ENCODE measurements around the gene ZNF140. TPM values are rescaled to one million over a fixed set of nuclear protein-coding genes. Genes with fewer than 3 reads are reported as not detected.

Gene ZNF140
- total RNA-seq, result 10 to 100 TPM; 20.7 to 38.1 (median 28.0) TPM

- Histone ChIP-seq H3K27ac (peak within 1 kb of the TSS; percentile 92 to 98 (median 98)), H3K4me1 (peaks cover 12 to 17% of the 10 kb centered on the region in 2 donors), H3K4me3 (replicated peaks in 1 of 3) (peak within 1 kb of the TSS; percentile 67 to 91 (median 80)), H3K9me3 (no peaks in the 10 kb centered on the region), H3K36me3 (peaks cover 24 to 29% of the 10 kb centered on the region in 2 donors), H3K27me3 (no peaks in the 10 kb centered on the region)
- intact Hi-C loops (cut with DNase I), result no loop called here
- WGBS, 2 donors, result 0% methylated on average over 31 to 40 of the region's 69 CpGs
- TF ChIP-seq POLR2A (IDR thresholded peaks at IDR 0.05) (peak; percentile 37 to 67), CTCF (IDR thresholded peaks at IDR 0.05) (peak in 3 of 6 experiments; percentile 21 to 33 (median 32))
- peak; percentile 97 for DNase-seq
These were observed at the start of gene ZNF140 for GRCh38 chr12:133080368-133081158. ZNF140 (plus strand) TSS chr12:133080923; CDS start chr12:133081321, 398 bp downstream.

GRCh38 chr12:133037207-133038005 is 43.3 kb upstream of the ZNF140 start, which contains the start of gene ZNF84:
ZNF84 (plus strand) TSS chr12:133037509; CDS start chr12:133041468, 3,959 bp downstream.
- no peaks in the 10 kb centered on the region for H3K9me3 ChIP-seq
- WGBS, 2 donors, result 1 to 2% methylated on average over 22 to 25 of the region's 103 CpGs
- intact Hi-C loops (cut with DNase I), result no loop called here
- peaks cover 4 to 8% of the 10 kb centered on the region in 2 donors for H3K4me1 ChIP-seq
- peak within 1 kb of the TSS; percentile 78 to 89 (median 86) for H3K4me3 ChIP-seq (replicated peaks in 1 of 3)
- peak; percentile 98 for DNase-seq
- TF ChIP-seq POLR2A (IDR thresholded peaks at IDR 0.05) (peak in 1 of 2 donors; percentile 78), CTCF (IDR thresholded peaks at IDR 0.05) (peak in 1 of 6 experiments; percentile 29)
- no peaks in the 10 kb centered on the region for H3K27me3 ChIP-seq
- H3K27ac ChIP-seq, result peak within 1 kb of the TSS; percentile 91 to 94 (median 91)
- peaks cover 11 to 14% of the 10 kb centered on the region in 2 donors for H3K36me3 ChIP-seq

GRCh38 chr12:133038118-133038709 is 42.5 kb upstream of the ZNF140 start:
- Histone ChIP-seq H3K9me3 (no peaks in the 10 kb centered on the region), H3K4me3 (replicated peaks in 1 of 3) (peak overlapping the region; percentile 78 to 89 (median 86)), H3K27me3 (no peaks in the 10 kb centered on the region), H3K4me1 (peaks cover 4 to 8% of the 10 kb centered on the region in 2 donors), H3K27ac (peak overlapping the region; percentile 91 to 94 (median 91)), H3K36me3 (peaks cover 17 to 21% of the 10 kb centered on the region in 2 donors)
- WGBS, 2 donors, result 49 to 57% methylated on average over 4 of the region's 4 CpGs
- TF ChIP-seq POLR2A (IDR thresholded peaks at IDR 0.05) (no peak), CTCF (IDR thresholded peaks at IDR 0.05) (no peak)
- intact Hi-C loops (cut with DNase I), result no loop called here
- no peak for DNase-seq

- no peak overlapping the region for H3K27ac ChIP-seq
- 98 to 99% methylated on average over 3 of the region's 3 CpGs for WGBS, 2 donors
- no peak for DNase-seq
- peaks cover 12% of the 10 kb centered on the region for H3K9me3 ChIP-seq
- H3K4me1 ChIP-seq, result no peaks in the 10 kb centered on the region
- H3K4me3 ChIP-seq (replicated peaks in 1 of 3), result no peak overlapping the region
- intact Hi-C loops (cut with DNase I), result no loop called here
- peaks cover 76 to 88% of the 10 kb centered on the region in 2 donors for H3K36me3 ChIP-seq
- H3K27me3 ChIP-seq, result no peaks in the 10 kb centered on the region
- TF ChIP-seq CTCF (IDR thresholded peaks at IDR 0.05) (no peak), POLR2A (IDR thresholded peaks at IDR 0.05) (no peak)
These were observed 34.0 kb upstream of the ZNF140 start for GRCh38 chr12:133046698-133047097.

All from thyroid gland (tissue), 4 donors.